Panc1 (cell line): ENCODE measurements around the gene FHIT.

Source experiments
- CTCF ChIP-seq: fragments of 450-650 bp; IDR thresholded peaks from 2 replicates; pipeline ENCODE4 v1.5.1; 2017; ENCODE audit warnings: mild to moderate bottlenecking
- POLR2AphosphoS5 ChIP-seq: IDR thresholded peaks from 2 replicates; pipeline ENCODE4 v1.6.1; 2012; ENCODE audit warnings: mild to moderate bottlenecking, low read depth, low read length, moderate library complexity
- REST ChIP-seq, 2 experiments: IDR thresholded peaks; 2 replicates each; pipeline ENCODE4 v1.6.1; 2011 to 2012; ENCODE audit warnings: low read depth in 2 of 2, control low read depth in 1 of 2, low read length in 1 of 2, mild to moderate bottlenecking in 1 of 2, moderate library complexity in 1 of 2; ENCODE audit not compliant: insufficient read depth in 1 of 2
- SIN3A ChIP-seq: IDR thresholded peaks from 2 replicates; pipeline ENCODE4 v1.6.1; 2012; ENCODE audit warnings: low read depth, mild to moderate bottlenecking, low read length, moderate library complexity, borderline replicate concordance; ENCODE audit not compliant: insufficient read depth
- TCF7L2 ChIP-seq: IDR thresholded peaks from 2 replicates; pipeline ENCODE4 v1.6.1; 2011; ENCODE audit warnings: mild to moderate bottlenecking, low read depth, low read length, inconsistent platforms

- no peak for TF ChIP-seq CTCF
- TF ChIP-seq SIN3A = no peak
- TF ChIP-seq POLR2AphosphoS5 = no peak
- no peak for TF ChIP-seq REST (IDR thresholded peaks at IDR 0.05; ENCODE audit: insufficient read depth in 1 of 2, low read depth in 2 of 2, low read length in 1 of 2)
- no peak for TF ChIP-seq TCF7L2
Observed at GRCh38 chr3:61117045-61117898, 134.0 kb downstream of the FHIT start.
